ENCODE data around the gene SLC6A3.
"Not testable (repeated sequence)": the region's sequence is repeated elsewhere in the genome, so short reads cannot be mapped to it uniquely, and the experiment has no call there.

GRCh38 chr5:1422522-1422921 lies 22.7 kb downstream of the SLC6A3 start:
- TF ChIP-seq, protein P1, sequence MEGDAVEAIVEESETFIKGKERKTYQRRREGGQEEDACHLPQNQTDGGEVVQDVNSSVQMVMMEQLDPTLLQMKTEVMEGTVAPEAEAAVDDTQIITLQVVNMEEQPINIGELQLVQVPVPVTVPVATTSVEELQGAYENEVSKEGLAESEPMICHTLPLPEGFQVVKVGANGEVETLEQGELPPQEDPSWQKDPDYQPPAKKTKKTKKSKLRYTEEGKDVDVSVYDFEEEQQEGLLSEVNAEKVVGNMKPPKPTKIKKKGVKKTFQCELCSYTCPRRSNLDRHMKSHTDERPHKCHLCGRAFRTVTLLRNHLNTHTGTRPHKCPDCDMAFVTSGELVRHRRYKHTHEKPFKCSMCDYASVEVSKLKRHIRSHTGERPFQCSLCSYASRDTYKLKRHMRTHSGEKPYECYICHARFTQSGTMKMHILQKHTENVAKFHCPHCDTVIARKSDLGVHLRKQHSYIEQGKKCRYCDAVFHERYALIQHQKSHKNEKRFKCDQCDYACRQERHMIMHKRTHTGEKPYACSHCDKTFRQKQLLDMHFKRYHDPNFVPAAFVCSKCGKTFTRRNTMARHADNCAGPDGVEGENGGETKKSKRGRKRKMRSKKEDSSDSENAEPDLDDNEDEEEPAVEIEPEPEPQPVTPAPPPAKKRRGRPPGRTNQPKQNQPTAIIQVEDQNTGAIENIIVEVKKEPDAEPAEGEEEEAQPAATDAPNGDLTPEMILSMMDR (conservative IDR thresholded peaks at IDR 0.05 in 1 of 2, IDR thresholded peaks at IDR 0.05 in 1 of 2; ENCODE audit: low read depth in 1 of 2, low read length in 2 of 2): not testable (repeated sequence)
- not testable (repeated sequence) for TF ChIP-seq EZH2 (IDR thresholded peaks at IDR 0.05; ENCODE audit: low read length, missing control alignments)

Measured in fibroblast of lung (primary cell).